GM21528 (cell line): Measurements from ENCODE around the gene CREB5.

Source experiments
- ATAC-seq: cut with Tn5 transposase; IDR thresholded peaks from one replicate; pipeline ENCODE4 v1.9.1; 2021; ENCODE audit warnings: mild to moderate bottlenecking, moderate library complexity; ENCODE audit not compliant: unreplicated experiment, low FRiP score

Gene CREB5

DNA sequence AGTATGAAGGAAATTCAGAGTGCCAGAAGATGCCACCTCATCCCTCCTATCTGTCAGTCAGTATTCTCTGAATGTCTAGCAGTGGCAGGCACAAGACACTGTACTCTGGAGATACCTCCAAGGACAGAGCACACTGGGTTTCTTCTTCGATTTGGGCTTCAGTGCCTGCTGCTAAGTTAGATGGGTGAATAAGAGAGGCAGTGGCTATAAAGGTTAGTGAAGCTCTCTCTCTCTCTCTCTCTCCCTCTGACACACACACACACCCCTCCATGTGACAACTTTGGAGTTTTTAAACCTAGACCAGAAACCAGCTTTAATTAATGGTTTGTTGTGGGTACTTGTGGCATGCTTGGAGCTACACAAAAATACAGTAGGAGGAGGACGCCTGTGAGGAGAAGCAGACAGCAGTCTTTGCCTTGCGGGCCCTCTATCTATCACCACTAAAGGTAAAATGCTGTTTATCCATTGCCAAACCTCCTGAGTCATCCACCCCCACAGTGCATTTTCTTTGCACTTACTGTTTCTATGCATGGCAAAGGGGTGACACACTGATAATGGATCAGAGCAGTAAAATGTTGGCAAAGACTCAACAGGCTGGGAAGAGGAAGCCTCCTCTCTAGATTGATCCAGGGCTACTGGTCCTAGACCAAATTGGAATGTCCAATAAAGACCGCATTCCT is 443.4 kb downstream of the CREB5 start:
- no peak for ATAC-seq

DNA sequence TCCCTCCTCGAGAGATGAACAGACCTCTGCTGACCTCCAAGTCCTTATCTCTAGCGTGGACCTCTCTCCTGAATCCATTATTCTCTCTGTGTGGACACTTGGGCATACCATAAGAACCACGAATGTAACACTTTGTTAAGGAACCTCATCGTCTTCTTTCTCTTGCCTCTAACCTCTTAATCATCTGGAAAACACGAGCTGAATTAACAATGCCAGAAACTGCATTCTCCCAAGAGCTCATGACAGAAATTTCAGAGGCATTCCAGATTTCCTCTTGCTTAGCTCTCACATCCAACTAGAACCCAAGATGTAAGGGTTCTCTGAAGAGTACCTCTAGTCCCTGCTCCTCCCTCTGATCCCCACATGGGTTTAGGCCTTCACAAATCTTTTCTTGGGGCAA is 444.3 kb downstream of the CREB5 start:
- no peak for ATAC-seq

DNA sequence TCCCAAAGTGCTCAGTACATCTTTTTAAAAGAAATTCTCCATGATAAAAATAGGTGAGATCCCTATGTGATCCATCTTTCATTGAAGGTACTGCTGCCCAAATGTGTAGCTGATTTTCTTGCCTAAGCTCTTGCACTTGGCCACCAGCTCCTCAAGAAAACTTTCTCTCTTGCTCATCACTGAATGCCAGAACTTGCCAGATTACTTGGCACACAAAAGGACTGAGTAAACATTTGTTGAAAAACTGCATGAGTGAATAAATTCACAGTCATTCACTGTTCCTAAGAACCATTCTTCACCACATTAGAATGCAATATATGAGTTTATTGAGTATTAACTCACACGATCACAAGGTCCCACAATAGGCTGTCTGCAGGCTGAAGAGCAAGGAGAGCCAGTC is 445.9 kb downstream of the CREB5 start:
- ATAC-seq, result no peak

DNA sequence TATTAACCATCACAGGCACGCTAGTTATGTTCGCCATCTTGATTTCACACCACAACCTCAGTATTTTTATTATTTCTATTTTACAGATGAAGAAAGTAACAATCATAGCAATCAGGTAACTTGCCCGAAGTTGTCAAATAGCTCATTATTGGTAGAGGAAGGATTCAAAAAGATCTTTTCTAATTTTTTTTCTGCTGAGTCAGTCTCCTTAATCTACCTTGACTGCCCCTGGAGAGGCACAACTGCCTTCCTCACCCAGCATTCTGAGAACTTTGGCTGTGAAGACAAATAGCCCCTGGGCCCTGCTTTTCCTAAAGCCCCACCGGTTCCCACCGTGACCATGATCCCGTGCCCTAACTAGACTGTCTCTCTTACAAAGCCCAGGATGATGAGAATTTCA is 446.6 kb downstream of the CREB5 start:
- ATAC-seq, result no peak

DNA sequence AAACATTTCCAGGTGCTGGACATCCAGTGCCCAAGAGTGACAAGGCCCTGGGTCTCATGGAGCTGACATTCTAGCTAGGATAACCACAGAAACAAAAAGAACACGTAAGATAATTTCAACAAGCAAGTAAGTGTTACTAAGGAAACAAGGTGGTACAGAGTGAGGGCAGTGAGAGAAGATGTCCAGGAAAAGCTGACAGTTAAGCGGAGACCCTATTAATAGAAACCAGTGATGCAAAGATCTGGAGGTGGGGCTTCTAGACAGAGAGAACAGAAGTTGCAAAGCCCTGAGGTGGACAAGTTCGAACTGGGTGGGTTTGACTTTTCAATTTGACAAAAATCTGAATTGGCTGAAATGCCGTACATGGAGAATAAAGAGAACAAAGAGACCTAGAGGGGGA is 449.5 kb downstream of the CREB5 start:
- ATAC-seq, result no peak

DNA sequence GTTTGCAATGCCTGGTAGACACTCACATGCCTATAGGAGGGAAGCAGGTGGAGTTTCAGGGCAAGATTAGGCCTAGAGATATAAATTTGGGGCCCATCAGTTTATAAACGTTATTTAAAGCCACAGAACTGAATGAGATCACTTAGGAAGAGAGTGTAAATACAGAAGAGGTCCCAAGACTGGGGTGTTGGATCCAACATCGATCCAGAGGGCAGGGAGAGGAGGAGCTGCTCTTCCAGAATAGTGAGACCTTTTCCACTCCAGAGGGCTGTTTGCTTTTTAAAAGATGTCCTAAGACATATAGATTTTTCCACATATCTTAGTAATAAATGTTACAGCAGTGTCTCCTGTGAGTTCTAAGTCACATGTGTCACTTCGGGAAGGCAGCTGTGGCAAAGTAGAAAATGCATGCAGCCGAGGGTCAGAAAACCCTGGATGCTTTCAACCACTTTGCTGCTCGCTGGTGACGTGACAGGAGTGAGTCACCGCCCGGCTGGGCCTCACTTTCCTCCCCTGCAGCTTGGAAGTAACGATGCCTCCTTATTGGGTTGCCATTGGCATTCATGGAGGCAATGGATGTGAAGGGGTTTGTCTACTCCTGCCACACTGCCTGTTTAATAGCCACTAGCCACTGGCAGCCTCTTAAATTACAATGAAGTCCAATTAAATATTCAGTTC is 450.4 kb downstream of the CREB5 start:
- ATAC-seq, result no peak

DNA sequence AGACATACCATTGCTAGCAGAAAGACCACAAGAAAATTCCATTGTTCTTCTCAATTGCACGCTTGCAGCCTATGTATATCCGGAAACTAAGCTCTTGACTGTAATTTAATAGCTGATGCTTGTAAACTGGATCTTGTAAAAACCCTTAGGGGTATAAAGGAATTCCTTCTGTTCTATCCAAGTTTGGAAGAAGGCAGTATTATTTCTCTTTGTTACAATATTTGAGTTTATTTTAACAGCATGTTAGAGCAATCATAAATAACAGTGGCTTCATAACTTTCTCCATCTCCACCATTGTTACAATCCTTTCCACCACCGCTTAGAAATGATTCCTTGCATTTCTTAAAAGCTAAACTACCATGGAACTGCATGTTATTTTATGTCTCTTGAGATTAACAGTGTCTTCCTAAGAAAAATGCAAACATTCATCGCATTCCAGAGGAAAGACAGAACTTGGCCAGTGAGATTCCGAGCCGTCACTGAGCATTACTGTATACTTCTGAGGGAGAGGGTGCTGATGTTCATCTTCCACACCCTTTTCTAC is 453.4 kb downstream of the CREB5 start:
- no peak for ATAC-seq

DNA sequence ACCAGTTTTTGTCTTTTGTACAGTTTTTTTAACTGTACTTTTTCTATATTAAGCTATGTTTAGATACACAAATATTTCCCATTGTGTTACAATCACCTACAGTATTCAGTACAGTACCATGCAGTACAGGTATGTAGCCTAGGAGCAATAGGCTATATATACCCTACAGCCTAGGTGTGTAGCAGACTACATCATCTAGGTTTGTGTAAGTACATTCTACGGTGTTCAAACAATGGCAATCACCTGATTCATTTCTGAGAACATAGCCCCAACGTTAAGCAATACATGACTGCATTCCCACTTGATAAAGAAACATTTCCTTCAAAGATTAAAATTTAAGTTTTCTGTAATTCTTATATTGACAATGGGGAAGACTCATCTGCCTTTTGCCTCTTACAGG is 456.4 kb downstream of the CREB5 start:
- no peak for ATAC-seq

DNA sequence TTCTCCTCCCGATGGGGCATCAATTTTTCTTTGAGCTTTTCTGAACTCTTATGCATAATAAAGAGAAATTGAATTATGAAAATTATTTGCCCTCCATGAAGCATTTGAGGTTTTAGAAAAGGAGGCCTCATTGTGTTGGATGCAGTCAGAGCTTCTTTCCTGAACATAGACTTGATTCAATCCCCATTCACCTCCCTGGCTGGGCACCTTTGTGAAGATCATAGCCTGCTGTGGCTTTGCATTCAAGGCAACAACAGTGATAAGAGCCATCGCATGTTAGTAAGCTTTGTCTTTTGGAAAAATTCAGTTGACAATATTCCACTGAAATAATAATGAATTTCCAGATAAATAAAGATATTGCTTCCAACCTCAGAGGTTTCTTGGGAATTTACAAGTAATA is 458.8 kb downstream of the CREB5 start:
- no peak for ATAC-seq

DNA sequence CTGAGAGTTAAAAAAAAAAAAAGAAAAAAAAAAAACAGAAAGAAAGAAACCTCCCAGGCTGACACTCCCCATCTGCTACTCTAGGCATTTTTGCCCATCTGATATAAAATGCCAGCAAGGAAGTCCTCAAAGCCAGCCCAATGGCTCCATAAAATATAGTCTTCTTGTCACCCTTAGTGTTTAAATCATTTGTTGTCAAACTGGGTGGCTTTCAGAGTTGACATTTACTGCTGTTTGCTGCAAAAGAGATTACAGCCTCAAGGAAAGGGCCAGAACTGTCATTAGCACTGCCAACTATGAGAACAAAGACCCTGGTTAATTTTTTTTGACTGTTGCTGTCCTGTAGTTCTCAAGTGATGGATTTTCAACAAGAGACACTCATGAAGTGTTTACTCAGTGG is 459.3 kb downstream of the CREB5 start:
- no peak for ATAC-seq

DNA sequence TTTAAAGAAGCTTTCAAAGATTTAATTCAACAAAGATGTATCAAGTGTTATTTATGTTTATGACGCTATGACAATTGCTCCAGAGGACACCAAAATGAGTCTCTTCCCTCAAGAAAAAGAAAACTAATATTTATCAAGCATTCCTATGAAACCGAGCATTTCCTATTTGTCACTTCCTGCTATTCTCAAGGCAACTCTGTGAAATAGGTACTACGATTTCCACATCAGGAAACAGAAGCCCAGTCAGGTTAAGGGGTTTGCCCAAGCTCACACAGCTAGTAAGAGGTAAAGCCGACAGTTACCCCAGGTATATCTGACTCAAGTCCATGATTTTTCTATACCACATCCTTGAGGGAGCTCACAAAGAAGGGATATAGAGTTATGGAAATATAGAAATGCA is 459.9 kb downstream of the CREB5 start:
- no peak for ATAC-seq

DNA sequence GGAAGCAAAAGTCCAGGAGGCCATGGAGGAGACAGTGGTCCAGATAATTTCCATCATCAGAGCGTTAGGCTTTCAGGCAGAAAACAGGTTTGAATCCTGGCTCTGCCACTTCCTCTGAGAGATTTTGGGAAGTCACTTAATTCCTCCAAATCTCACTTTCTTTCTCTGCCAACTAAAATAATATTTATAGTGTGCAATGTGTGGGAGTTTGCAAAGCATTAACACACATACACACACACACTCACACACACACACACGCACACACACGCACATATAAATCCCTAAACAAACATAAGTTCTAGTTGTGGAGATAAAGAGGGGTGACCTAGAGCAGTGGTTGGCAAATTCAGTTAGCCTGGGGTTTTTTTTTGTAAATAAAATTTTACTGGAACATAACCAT is 461.0 kb downstream of the CREB5 start:
- ATAC-seq, result no peak

DNA sequence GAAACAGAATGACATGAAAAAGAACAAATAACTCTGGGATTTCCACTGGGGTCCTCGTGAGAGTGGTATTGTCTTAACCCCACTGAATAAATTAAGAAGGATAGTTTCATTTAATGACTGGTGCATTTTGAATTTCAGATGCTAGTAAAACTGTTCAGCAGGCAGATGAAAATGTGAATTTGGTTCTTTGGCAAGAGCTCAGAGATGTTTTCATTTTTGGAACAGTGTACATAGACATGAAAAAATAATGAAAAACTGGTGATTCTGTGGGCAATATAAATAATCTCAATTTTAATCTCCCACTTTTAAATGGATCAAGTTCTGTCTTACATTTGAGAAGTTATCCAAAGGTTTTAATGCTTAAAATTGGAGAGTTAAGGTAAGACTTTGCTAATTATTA is 461.7 kb downstream of the CREB5 start:
- ATAC-seq, result no peak
